Vagina (tissue), 2 donors: ENCODE measurements around the gene DGKB.

ENCODE experiments used
- CTCF ChIP-seq, 3 experiments: fragments of 450-650 bp in 2 of 3; fragments of 200-600 bp in 1 of 3; sonication (generic) in 1 of 3; IDR thresholded peaks; one replicate each; pipeline ENCODE4 v1.5.1; 2017 to 2019; ENCODE audit warnings: antibody characterized with exemption in 3 of 3, mild to moderate bottlenecking in 2 of 3, moderate library complexity in 2 of 3
- POLR2A ChIP-seq, 2 donors: fragments of 450-650 bp; IDR thresholded peaks; one replicate each; pipeline ENCODE4 v1.6.1; 2017; ENCODE audit warnings: antibody characterized with exemption in 2 of 2, mild to moderate bottlenecking in 2 of 2, moderate library complexity in 2 of 2
- POLR2AphosphoS5 ChIP-seq, 2 donors: sonication (generic); formaldehyde crosslinking; IDR thresholded peaks; one replicate each; pipeline ENCODE4 v1.9.0; 2017; ENCODE audit warnings: antibody characterized with exemption in 2 of 2, mild to moderate bottlenecking in 2 of 2, low read depth in 1 of 2; ENCODE audit not compliant: insufficient read depth in 1 of 2

- TF ChIP-seq POLR2A (IDR thresholded peaks at IDR 0.05) (no peak), CTCF (IDR thresholded peaks at IDR 0.05) (no peak), POLR2AphosphoS5 (IDR thresholded peaks at IDR 0.05; ENCODE audit: insufficient read depth in 1 of 2, low read depth in 1 of 2) (no peak)
Observed at GRCh38 chr7:14836571-14837189, 65.9 kb downstream of the DGKB start.
